IPS DF 6.9 (cell line): ENCODE results near the gene ZNF302.
"Not testable (repeated sequence)": the region's sequence is repeated elsewhere in the genome, so short reads cannot be mapped to it uniquely, and the experiment has no call there.

ENCODE experiments used
- DNase-seq: peaks from one replicate; pipeline ENCODE4 v3.0.0-alpha.2; 2013; ENCODE audit warnings: low read depth, low spot score
- H3K27ac ChIP-seq: one replicate; pipeline ENCODE4 v1.5.1; 2013; ENCODE audit warnings: low read length, control low read depth
- H3K27me3 ChIP-seq: 2 replicates; pipeline ENCODE4 v1.6.1; 2013; ENCODE audit warnings: mild to moderate bottlenecking, low read length; ENCODE audit not compliant: control insufficient read depth, insufficient read depth
- H3K36me3 ChIP-seq: 2 replicates; pipeline ENCODE4 v1.6.1; 2013; ENCODE audit warnings: low read length; ENCODE audit not compliant: control insufficient read depth, insufficient read depth
- H3K4me1 ChIP-seq: 2 replicates; pipeline ENCODE4 v1.6.1; 2013; ENCODE audit warnings: low read length; ENCODE audit not compliant: control insufficient read depth, insufficient read depth
- H3K4me3 ChIP-seq: 2 replicates; pipeline ENCODE4 v1.5.1; 2013; ENCODE audit warnings: mild to moderate bottlenecking, low read length
- H3K9me3 ChIP-seq: 2 replicates; pipeline ENCODE4 v1.6.1; 2013; ENCODE audit warnings: low read length, inconsistent platforms; ENCODE audit not compliant: control insufficient read depth, insufficient read depth
- WGBS: extraction: QIAGEN DNeasy Blood & Tissue Kit; methylation state at CpG from one replicate; pipeline ENCODE4 v1.1.7; 2013; ENCODE audit warnings: mixed read lengths, missing lambda C conversion rate; ENCODE audit not compliant: insufficient read length, insufficient coverage; 5-methylcytosine and 5-hydroxymethylcytosine counted together

Gene ZNF302

GRCh38 chr19:34669305-34669704, 8.2 kb upstream of the ZNF302 start:
- no peak for DNase-seq
- H3K27me3 ChIP-seq = no peaks in the 10 kb centered on the region
- no peaks in the 10 kb centered on the region for H3K4me1 ChIP-seq
- H3K36me3 ChIP-seq = no peaks in the 10 kb centered on the region
- no peaks in the 10 kb centered on the region for H3K9me3 ChIP-seq
- no peak overlapping the region for H3K27ac ChIP-seq
- H3K4me3 ChIP-seq = no peak overlapping the region
- no CpG with 5 or more reads among the region's 7 CpGs for WGBS

- DNase-seq = no peak
- Histone ChIP-seq H3K27me3 (no peaks in the 10 kb centered on the region), H3K36me3 (no peaks in the 10 kb centered on the region), H3K4me3 (no peak overlapping the region), H3K9me3 (no peaks in the 10 kb centered on the region), H3K27ac (no peak overlapping the region), H3K4me1 (no peaks in the 10 kb centered on the region)
- WGBS = no CpG with 5 or more reads among the region's 3 CpGs
Measured at GRCh38 chr19:34671972-34672371, 5.5 kb upstream of the ZNF302 start.

- H3K27ac ChIP-seq = no peak overlapping the region
- no peaks in the 10 kb centered on the region for H3K9me3 ChIP-seq
- no peak overlapping the region for H3K4me3 ChIP-seq
- no peaks in the 10 kb centered on the region for H3K27me3 ChIP-seq
- H3K36me3 ChIP-seq = no peaks in the 10 kb centered on the region
- DNase-seq = no peak
- no peaks in the 10 kb centered on the region for H3K4me1 ChIP-seq
- no CpG with 5 or more reads among the region's 3 CpGs for WGBS
Measured at GRCh38 chr19:34673590-34673989, 3.9 kb upstream of the ZNF302 start.

- H3K4me3 ChIP-seq = no peak overlapping the region
Measured at GRCh38 chr19:34675250-34675649, 2.2 kb upstream of the ZNF302 start.

GRCh38 chr19:34675919-34676318, 1.6 kb upstream of the ZNF302 start:
- Histone ChIP-seq H3K36me3 (no peaks in the 10 kb centered on the region), H3K27ac (no peak overlapping the region), H3K9me3 (no peaks in the 10 kb centered on the region), H3K27me3 (no peaks in the 10 kb centered on the region), H3K4me1 (no peaks in the 10 kb centered on the region), H3K4me3 (no peak overlapping the region)
- WGBS = no CpG with 5 or more reads among the region's 9 CpGs
- DNase-seq = no peak

More at GRCh38 chr19:34675250-34675649, 2.2 kb upstream of the ZNF302 start:
- no peaks in the 10 kb centered on the region for H3K9me3 ChIP-seq
- H3K27ac ChIP-seq = no peak overlapping the region
- H3K36me3 ChIP-seq = no peaks in the 10 kb centered on the region
- H3K4me1 ChIP-seq = no peaks in the 10 kb centered on the region
- no CpG with 5 or more reads among the region's 3 CpGs for WGBS
- no peaks in the 10 kb centered on the region for H3K27me3 ChIP-seq
- DNase-seq = no peak

GRCh38 chr19:34676697-34677385, 637 bp upstream of the ZNF302 start, which contains the start of gene SCGB2B2:
TSS of gene SCGB2B2 (minus strand) at chr19:34677159. CDS start at chr19:34594563, 82,596 bp downstream.
- Histone ChIP-seq H3K9me3 (no peaks in the 10 kb centered on the region), H3K27ac (no peak within 1 kb of the TSS), H3K4me3 (peak within 1 kb of the TSS; percentile 85; the same call in 1 of the 2 replicates), H3K27me3 (no peaks in the 10 kb centered on the region), H3K36me3 (no peaks in the 10 kb centered on the region), H3K4me1 (no peaks in the 10 kb centered on the region)
- no CpG with 5 or more reads among the region's 26 CpGs for WGBS
- DNase-seq = peak; percentile 39

GRCh38 chr19:34678085-34678412, 571 bp downstream of the ZNF302 start:
- H3K4me3 ChIP-seq = peak overlapping the region; percentile 85; the same call in 1 of the 2 replicates
- no peaks in the 10 kb centered on the region for H3K9me3 ChIP-seq
- H3K27ac ChIP-seq = no peak overlapping the region
- H3K27me3 ChIP-seq = no peaks in the 10 kb centered on the region
- WGBS = no CpG with 5 or more reads among the region's 20 CpGs
- DNase-seq = no peak
- no peaks in the 10 kb centered on the region for H3K4me1 ChIP-seq
- no peaks in the 10 kb centered on the region; the same call in 1 of the 2 replicates for H3K36me3 ChIP-seq

- peak overlapping the region; percentile 85; the same call in 1 of the 2 replicates for H3K4me3 ChIP-seq
- no peak overlapping the region for H3K27ac ChIP-seq
- DNase-seq = no peak
- no peaks in the 10 kb centered on the region for H3K27me3 ChIP-seq
- no peaks in the 10 kb centered on the region for H3K4me1 ChIP-seq
- no peaks in the 10 kb centered on the region for H3K9me3 ChIP-seq
- H3K36me3 ChIP-seq = no peaks in the 10 kb centered on the region; the same call in 1 of the 2 replicates
- WGBS = no CpG with 5 or more reads among the region's 10 CpGs
Measured at GRCh38 chr19:34678421-34678820, 943 bp downstream of the ZNF302 start.

GRCh38 chr19:34681478-34681877, 4.0 kb downstream of the ZNF302 start:
- H3K27ac ChIP-seq = no peak overlapping the region
- no peak overlapping the region for H3K4me3 ChIP-seq
- WGBS = no CpG with 5 or more reads among the region's 9 CpGs
- H3K36me3 ChIP-seq = no peaks in the 10 kb centered on the region; the same call in 1 of the 2 replicates
- H3K4me1 ChIP-seq = no peaks in the 10 kb centered on the region
- H3K27me3 ChIP-seq = no peaks in the 10 kb centered on the region
- no peaks in the 10 kb centered on the region for H3K9me3 ChIP-seq
- DNase-seq = no peak

GRCh38 chr19:34685266-34685665, 7.8 kb downstream of the ZNF302 start:
- not testable (repeated sequence) for DNase-seq, H3K36me3 ChIP-seq, H3K4me1 ChIP-seq, H3K27me3 ChIP-seq, H3K4me3 ChIP-seq, H3K27ac ChIP-seq, H3K9me3 ChIP-seq
- WGBS = no CpG with 5 or more reads among the region's 5 CpGs

- H3K27ac ChIP-seq = no peak overlapping the region
- H3K4me1 ChIP-seq = no peaks in the 10 kb centered on the region; the same call in 1 of the 2 replicates
- H3K9me3 ChIP-seq = no peaks in the 10 kb centered on the region
- no CpG with 5 or more reads among the region's 5 CpGs for WGBS
- no peak for DNase-seq
- no peaks in the 10 kb centered on the region for H3K27me3 ChIP-seq
- H3K4me3 ChIP-seq = no peak overlapping the region
- no peaks in the 10 kb centered on the region; the same call in 1 of the 2 replicates for H3K36me3 ChIP-seq
Measured at GRCh38 chr19:34686455-34686854, 9.0 kb downstream of the ZNF302 start.
